Measurements from ENCODE around the gene CEP120.
"Not testable (repeated sequence)": the region's sequence is repeated elsewhere in the genome, so short reads cannot be mapped to it uniquely, and the experiment has no call there.

Gene CEP120

GRCh38 chr5:123438244-123438643 is 15.0 kb upstream of the CEP120 start:
- DNase-seq = no peak

DNA sequence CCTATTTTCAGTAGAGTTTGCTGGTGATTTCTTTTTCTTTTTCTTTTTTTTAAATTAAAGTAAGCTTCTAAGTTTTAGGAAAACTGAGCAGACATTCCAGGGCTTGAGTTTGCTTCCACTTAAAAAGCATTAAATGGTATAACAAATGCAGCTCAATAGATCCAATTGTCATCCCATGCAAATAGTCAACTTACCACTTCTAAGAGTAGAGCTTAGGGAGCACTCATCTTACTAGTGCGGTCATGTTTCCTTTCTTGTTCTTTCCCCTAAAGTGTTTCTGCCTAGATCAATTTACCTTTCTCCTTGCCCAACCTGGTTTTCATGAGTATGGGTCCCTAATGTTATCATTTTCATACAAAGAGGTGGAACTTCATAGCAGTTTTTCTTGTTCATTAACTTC is 13.0 kb upstream of the CEP120 start:
- no peak for DNase-seq

DNA sequence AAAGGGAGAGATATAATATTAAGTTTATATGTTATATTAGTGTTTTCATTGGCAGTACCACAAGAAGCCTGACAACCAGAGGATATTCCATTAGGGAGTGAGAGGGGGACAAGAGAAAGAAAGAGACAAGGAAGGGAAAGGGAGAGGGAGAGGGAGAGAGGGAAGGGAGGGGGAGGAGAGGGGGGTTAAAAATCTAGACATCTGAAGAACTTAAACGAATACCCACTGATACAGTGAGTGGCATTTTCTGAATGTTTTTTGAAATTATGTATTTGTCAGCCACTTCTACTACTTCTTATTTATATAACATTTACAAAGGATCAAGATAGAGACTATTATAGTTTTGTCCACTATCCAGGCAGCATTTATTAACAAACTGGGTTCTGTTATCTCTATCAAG is 11.6 kb upstream of the CEP120 start:
- DNase-seq = no peak

DNA sequence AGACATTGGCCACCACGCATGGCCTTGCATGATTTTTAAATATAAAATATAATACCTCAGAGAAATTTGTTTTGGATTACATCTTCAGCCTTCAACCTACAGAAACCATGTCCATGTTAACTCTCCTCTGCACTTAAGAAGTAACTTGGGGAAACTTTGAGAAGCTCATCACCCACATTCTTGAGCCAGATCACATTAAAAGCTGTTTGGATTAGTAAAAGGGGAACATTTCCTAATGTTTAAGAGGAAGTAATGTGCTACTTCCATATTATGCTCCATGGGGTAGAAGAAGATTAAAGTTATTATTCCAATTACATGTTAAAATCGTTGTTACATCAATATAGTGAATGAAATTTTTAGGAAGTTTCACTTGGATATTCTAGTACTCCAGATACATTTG is 10.4 kb upstream of the CEP120 start:
- DNase-seq = no peak

DNA sequence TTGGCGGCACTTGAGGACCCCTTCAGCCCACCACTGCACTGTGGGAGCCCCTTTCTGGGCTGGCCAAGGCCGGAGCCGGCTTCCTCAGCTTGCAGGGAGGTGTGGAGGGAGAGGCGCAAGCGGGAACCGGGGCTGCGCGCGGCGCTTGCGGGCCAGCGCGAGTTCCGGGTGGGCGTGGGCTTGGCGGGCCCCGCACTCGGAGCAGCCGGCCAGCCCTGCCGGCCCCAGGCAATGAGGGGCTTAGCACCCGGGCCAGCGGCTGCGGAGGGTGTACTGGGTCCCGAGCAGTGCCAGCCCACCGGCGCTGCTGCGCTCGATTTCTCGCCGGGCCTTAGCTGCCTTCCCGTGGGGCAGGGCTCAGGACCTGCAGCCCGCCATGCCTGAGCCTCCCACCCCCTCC is 7.2 kb upstream of the CEP120 start:
- not testable (repeated sequence) for DNase-seq

- no peak for DNase-seq
Observed at GRCh38 chr5:123429993-123430392, 6.8 kb upstream of the CEP120 start.

DNA sequence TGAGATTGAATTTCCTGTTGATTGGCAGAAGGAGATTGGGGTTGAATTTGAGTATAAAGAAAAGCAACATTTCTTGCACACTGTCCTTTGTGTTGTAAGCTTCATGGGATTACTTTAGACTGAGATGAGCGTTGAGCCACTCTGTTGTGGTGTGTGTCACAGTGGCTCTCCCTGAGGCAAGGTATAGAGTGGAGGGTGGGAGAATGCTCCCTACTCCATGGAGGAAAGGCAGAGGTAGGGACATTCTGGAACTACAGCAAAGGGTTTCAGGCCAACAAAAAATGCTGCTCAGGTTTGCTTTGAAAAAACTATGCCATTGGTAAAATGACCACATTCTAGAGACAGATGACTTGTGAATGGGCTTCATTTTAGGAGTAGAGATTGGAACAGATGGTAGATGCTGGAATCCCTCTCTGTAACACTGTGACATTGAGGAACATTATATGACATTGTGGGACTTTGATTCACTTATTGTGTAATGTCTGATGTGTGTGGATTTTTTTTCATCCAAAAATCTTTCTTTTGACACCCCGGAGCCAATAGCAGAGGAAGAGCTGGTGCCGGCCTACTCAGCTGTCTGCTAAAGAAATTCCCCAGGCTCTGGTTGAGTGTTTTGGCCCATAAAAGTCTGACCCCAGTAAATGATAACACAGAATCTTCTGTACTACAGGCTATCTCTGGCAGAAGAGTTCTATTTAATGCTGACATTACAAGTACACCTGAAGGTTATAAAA is 6.2 kb upstream of the CEP120 start:
- DNase-seq = no peak

DNA sequence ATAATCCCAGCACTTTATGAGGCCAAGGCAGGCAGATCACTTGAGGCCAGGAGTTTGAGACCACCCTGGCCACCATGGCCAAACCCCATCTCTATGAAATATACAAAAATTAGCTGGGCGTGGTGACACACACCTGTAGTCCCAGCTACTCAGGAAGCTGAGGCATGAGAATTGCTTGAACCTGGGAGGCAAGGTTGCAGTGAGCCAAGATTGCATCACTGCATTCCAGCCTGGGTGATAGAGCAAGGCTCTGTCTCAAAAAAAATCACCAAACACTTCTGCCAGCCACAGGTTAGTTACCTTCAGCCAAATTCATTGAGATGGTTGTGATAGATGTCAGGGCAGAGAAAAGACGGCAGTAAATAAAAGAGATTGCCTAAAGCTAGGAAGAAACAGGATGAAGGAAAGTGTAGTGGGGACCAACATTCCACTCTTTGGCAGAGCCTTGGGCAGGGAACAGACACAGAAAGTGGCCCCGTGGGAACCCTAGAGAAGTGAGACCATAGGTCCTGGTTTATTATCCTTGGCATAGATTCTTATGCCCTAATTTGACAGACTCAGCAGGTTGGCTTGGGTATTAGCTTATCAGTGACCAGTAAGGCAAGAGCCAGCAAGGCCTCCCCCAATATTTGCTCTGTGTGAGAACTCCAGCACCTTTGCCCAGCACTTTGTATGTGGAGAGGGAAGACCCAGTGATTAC is 5.5 kb upstream of the CEP120 start:
- no peak for DNase-seq

- DNase-seq = no peak
Observed at GRCh38 chr5:123427281-123427680, 4.1 kb upstream of the CEP120 start.

GRCh38 chr5:123425431-123425830 is 2.2 kb upstream of the CEP120 start:
- no peak for DNase-seq

GRCh38 chr5:123422433-123423277 is 548 bp downstream of the CEP120 start:
- DNase-seq = peak; percentile 17 to 34

- no peak for DNase-seq
Observed at GRCh38 chr5:123421773-123422172, 1.4 kb downstream of the CEP120 start.

- no peak for DNase-seq
Observed at GRCh38 chr5:123414974-123415373, 8.2 kb downstream of the CEP120 start.

DNA sequence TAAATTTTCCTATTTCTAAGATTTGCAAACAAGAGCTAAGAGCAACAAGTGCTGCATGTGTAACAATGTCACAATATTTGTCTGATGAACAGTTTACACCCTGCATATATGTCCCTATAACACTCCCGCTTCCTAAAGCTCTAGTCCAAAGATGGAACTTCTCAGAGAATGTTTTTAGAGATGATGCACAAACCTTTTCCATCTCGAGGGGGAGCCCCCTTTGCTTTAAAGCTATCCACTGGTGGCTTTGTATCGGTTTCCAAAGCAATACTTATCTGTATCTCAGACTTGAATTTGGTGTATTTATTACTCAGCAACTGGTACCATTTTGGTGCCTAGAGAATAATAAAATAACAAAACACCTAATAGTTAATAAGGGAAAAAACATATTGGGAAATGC is 11.0 kb downstream of the CEP120 start:
- DNase-seq = no peak

- DNase-seq = not testable (repeated sequence)
Observed at GRCh38 chr5:123401999-123402398, 21.2 kb downstream of the CEP120 start.

- DNase-seq = no peak
Observed at GRCh38 chr5:123401320-123401719, 21.9 kb downstream of the CEP120 start.

DNA sequence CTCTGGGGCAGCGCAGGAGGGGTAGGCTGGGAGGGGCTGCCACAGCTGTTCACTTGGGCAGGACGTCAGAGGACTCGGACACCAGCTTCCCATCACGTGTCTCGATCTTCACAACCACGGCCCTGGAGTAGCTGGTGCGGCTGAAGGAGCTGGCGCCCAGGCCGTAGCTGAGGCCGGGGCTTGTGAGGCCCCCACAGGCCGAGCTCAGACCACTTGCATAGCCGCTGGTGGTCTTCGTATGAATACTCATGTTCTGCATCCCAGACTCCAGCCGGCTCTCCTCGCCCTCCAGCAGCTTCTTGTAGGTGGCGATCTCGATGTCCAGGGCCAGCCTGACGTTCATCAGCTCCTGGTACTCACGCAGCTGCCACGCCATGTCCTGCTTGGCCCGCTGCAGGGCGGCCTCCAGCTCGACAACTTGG is 22.3 kb downstream of the CEP120 start:
- not testable (repeated sequence) for DNase-seq

DNA sequence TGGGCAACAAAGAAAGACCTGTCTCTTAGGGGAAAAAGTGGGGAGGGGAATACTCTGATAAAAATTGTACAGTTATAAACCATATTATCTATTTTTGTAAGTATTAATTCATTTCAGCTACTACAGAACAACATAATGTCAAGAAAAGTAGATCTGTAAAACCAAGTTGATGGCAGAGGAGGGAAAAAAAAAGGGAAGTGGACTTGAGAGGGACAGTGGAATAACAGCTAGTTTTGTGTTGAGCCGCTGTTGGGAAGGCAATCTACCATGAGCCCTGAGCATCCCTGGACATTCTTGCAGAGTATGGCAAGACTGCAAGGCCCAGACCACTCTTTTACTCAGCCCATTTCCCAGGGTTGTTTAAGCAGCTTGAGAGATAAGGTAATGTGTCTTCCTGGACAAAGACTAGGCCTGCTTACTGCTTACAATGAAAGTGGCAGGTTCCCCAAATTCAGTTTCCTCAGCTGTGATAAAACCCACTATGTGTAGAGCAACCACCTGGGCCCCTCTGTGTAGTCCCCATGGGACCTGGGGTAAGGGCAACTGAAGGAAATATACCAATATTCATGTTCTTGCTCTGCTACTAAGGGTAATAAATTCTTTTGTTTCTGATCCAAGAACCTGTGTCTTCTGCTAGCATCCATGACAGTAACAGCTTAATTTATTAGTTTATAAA is 25.0 kb downstream of the CEP120 start:
- DNase-seq = no peak

GRCh38 chr5:123397538-123397937 is 25.7 kb downstream of the CEP120 start:
- DNase-seq = no peak

DNA sequence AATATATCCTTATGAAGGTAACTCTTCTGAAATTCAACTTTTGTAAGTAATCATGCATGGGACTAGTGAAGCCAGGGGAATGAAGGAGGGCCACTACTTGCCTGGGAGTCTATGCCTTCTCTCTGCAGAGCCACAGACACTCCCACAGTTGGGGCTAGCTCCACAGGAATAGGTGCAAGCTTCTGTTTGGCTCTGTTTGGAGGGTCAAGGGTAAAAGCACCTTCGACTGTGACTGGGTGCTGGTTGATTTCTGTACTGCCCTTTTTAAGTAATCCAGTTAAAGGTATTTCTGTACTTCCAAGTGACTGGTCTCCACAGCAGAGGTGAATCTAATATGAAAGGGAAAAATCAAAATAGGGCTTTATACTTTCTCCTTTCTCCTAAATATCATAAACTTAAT is 32.2 kb downstream of the CEP120 start:
- DNase-seq = no peak

DNA sequence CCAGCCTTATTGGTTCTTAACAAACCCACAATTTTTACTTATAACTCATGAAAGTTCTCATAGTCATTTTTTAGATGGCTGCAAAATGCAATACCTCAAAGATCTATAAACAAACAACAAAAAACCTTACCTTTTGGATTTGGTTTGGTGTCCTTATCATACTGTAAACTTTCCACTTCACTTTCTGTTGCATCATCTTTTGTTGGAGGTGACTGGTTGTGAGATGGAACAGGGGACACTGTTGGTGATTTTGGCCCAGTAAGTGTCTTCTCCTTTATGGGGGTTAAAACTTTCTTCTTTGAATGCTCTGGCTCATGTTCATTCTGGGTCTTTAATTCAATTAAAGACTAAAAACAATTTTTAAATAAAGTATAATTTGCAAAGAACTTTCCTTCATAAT is 33.4 kb downstream of the CEP120 start:
- DNase-seq = no peak

GRCh38 chr5:123387313-123387712 is 35.9 kb downstream of the CEP120 start:
- no peak for DNase-seq

DNA sequence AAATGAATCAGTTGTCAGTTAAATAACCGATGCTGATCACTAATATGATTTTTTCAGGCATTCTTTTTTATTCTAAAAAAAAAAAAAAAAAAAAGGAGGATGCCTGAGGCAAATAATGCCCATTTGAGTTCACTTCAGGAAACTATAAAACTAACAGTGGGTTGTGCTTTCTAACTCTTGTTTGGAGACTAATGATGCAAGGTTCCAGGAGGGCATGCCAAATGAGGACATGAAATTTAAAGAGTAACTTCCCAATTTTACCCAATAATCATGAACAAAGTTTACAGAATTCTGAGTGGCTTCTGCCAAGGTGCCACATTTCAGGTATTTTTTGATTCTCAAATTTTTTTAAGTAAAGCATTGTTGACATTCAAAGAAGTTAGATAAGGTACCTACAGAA is 41.0 kb downstream of the CEP120 start:
- DNase-seq = no peak

All from NCI-H2081 (cell line).